ENCODE data around the gene CNPY2.
"Not testable (repeated sequence)": the region's sequence is repeated elsewhere in the genome, so short reads cannot be mapped to it uniquely, and the experiment has no call there.

The CNPY2 gene

GRCh38 chr12:56297400-56297799 is 18.4 kb downstream of the CNPY2 start:
- DNase-seq (no peak), ATAC-seq (replicated peaks) (no peak)
- no peaks in the 10 kb centered on the region for H3K27me3 Mint-ChIP-seq
- H3K4me1 Mint-ChIP-seq = peaks cover 36 to 62% of the 10 kb centered on the region in 2 donors
- H3K36me3 Mint-ChIP-seq = peaks cover 13 to 39% of the 10 kb centered on the region in 2 donors
- H3K4me3 Mint-ChIP-seq = peak overlapping the region; percentile 61 to 96
- H3K9me3 Mint-ChIP-seq = no peaks in the 10 kb centered on the region
- peak overlapping the region; percentile 42 for H3K27ac Mint-ChIP-seq

GRCh38 chr12:56296295-56296694 is 19.5 kb downstream of the CNPY2 start:
- H3K36me3 Mint-ChIP-seq = peaks cover 13 to 32% of the 10 kb centered on the region in 2 donors
- DNase-seq = peak; percentile 35

GRCh38 chr12:56293795-56294194 is 22.0 kb downstream of the CNPY2 start:
- H3K36me3 Mint-ChIP-seq = peaks cover 14 to 36% of the 10 kb centered on the region in 2 donors
- no peak for ATAC-seq (replicated peaks)
- no peak for DNase-seq
- no peak overlapping the region for H3K4me3 Mint-ChIP-seq
- H3K27me3 Mint-ChIP-seq = no peaks in the 10 kb centered on the region
- H3K9me3 Mint-ChIP-seq = no peaks in the 10 kb centered on the region
- H3K27ac Mint-ChIP-seq = no peak overlapping the region
- H3K4me1 Mint-ChIP-seq = peaks cover 21 to 43% of the 10 kb centered on the region in 2 donors

More at GRCh38 chr12:56296295-56296694, 19.5 kb downstream of the CNPY2 start:
- H3K4me1 Mint-ChIP-seq = peaks cover 28 to 55% of the 10 kb centered on the region in 2 donors
- H3K4me3 Mint-ChIP-seq = peak overlapping the region; percentile 18 to 21
- H3K27me3 Mint-ChIP-seq = no peaks in the 10 kb centered on the region
- H3K9me3 Mint-ChIP-seq = no peaks in the 10 kb centered on the region
- ATAC-seq (replicated peaks) = peak; percentile 24 to 37
- H3K27ac Mint-ChIP-seq = peak overlapping the region; percentile 74

GRCh38 chr12:56288705-56289387 is 26.9 kb downstream of the CNPY2 start:
- Mint-ChIP-seq H3K9me3 (no peaks in the 10 kb centered on the region), H3K4me1 (peaks cover 6 to 10% of the 10 kb centered on the region in 2 donors), H3K27ac (no peak overlapping the region), H3K36me3 (peaks cover 13 to 33% of the 10 kb centered on the region in 2 donors), H3K27me3 (no peaks in the 10 kb centered on the region), H3K4me3 (no peak overlapping the region)
- DNase-seq = no peak
- ATAC-seq (replicated peaks) = no peak

- Mint-ChIP-seq H3K4me1 (peaks cover 7 to 10% of the 10 kb centered on the region in 2 donors), H3K4me3 (no peak overlapping the region), H3K36me3 (peaks cover 25 to 54% of the 10 kb centered on the region in 2 donors), H3K27ac (no peak overlapping the region), H3K9me3 (no peaks in the 10 kb centered on the region), H3K27me3 (no peaks in the 10 kb centered on the region)
- ATAC-seq (replicated peaks) = no peak
- no peak for DNase-seq
Measured at GRCh38 chr12:56286044-56286830, 29.6 kb downstream of the CNPY2 start.

GRCh38 chr12:56284263-56284662 is 31.5 kb downstream of the CNPY2 start:
- not testable (repeated sequence) for H3K4me3 Mint-ChIP-seq; DNase-seq; H3K4me1 Mint-ChIP-seq; H3K27ac Mint-ChIP-seq; H3K9me3 Mint-ChIP-seq; H3K27me3 Mint-ChIP-seq; ATAC-seq (replicated peaks)
- H3K36me3 Mint-ChIP-seq = peaks cover 24 to 46% of the 10 kb centered on the region in 2 donors

GRCh38 chr12:56282579-56282978 is 33.2 kb downstream of the CNPY2 start:
- H3K27ac Mint-ChIP-seq = peak overlapping the region; percentile 88
- peaks cover 24 to 49% of the 10 kb centered on the region in 2 donors for H3K36me3 Mint-ChIP-seq
- no peak overlapping the region for H3K4me3 Mint-ChIP-seq
- ATAC-seq (replicated peaks) (no peak), DNase-seq (no peak)
- peaks cover 4 to 8% of the 10 kb centered on the region in 2 donors for H3K4me1 Mint-ChIP-seq
- H3K27me3 Mint-ChIP-seq = no peaks in the 10 kb centered on the region
- no peaks in the 10 kb centered on the region for H3K9me3 Mint-ChIP-seq

- ATAC-seq (replicated peaks) (no peak), DNase-seq (no peak)
- H3K27me3 Mint-ChIP-seq = no peaks in the 10 kb centered on the region
- peaks cover 4 to 8% of the 10 kb centered on the region in 2 donors for H3K4me1 Mint-ChIP-seq
- H3K36me3 Mint-ChIP-seq = peaks cover 22 to 49% of the 10 kb centered on the region in 2 donors
- H3K27ac Mint-ChIP-seq = peak overlapping the region; percentile 88
- H3K4me3 Mint-ChIP-seq = no peak overlapping the region
- H3K9me3 Mint-ChIP-seq = no peaks in the 10 kb centered on the region
Measured at GRCh38 chr12:56282030-56282429, 33.8 kb downstream of the CNPY2 start.

GRCh38 chr12:56280849-56281248 is 34.9 kb downstream of the CNPY2 start:
- ATAC-seq (replicated peaks) = no peak
- no peak for DNase-seq
- Mint-ChIP-seq H3K9me3 (no peaks in the 10 kb centered on the region), H3K27ac (no peak overlapping the region), H3K27me3 (no peaks in the 10 kb centered on the region), H3K4me1 (peaks cover 4 to 6% of the 10 kb centered on the region in 2 donors), H3K4me3 (no peak overlapping the region), H3K36me3 (peaks cover 19 to 44% of the 10 kb centered on the region in 2 donors)

- Mint-ChIP-seq H3K36me3 (peaks cover 22 to 46% of the 10 kb centered on the region in 2 donors), H3K4me1 (peaks cover 4 to 6% of the 10 kb centered on the region in 2 donors)
- no peak for ATAC-seq (replicated peaks)
Measured at GRCh38 chr12:56278905-56279304, 36.9 kb downstream of the CNPY2 start.

GRCh38 chr12:56274299-56274698 is 41.5 kb downstream of the CNPY2 start:
- Mint-ChIP-seq H3K36me3 (peaks cover 23 to 42% of the 10 kb centered on the region in 2 donors), H3K9me3 (no peaks in the 10 kb centered on the region), H3K27me3 (no peaks in the 10 kb centered on the region), H3K27ac (no peak overlapping the region), H3K4me1 (no peaks in the 10 kb centered on the region), H3K4me3 (no peak overlapping the region)
- ATAC-seq (replicated peaks) (no peak), DNase-seq (no peak)

More at GRCh38 chr12:56278905-56279304, 36.9 kb downstream of the CNPY2 start:
- Mint-ChIP-seq H3K4me3 (no peak overlapping the region), H3K27me3 (no peaks in the 10 kb centered on the region), H3K9me3 (no peaks in the 10 kb centered on the region), H3K27ac (no peak overlapping the region)
- DNase-seq = no peak

- not testable (repeated sequence) for H3K27me3 Mint-ChIP-seq; H3K4me3 Mint-ChIP-seq; H3K27ac Mint-ChIP-seq; ATAC-seq (replicated peaks); DNase-seq; H3K9me3 Mint-ChIP-seq
- H3K4me1 Mint-ChIP-seq = peaks cover 8 to 11% of the 10 kb centered on the region in 2 donors
- peaks cover 23 to 41% of the 10 kb centered on the region in 2 donors for H3K36me3 Mint-ChIP-seq
Measured at GRCh38 chr12:56272468-56272867, 43.3 kb downstream of the CNPY2 start.

- H3K27ac Mint-ChIP-seq = peak overlapping the region; percentile 10
- no peak overlapping the region for H3K4me3 Mint-ChIP-seq
- DNase-seq (no peak), ATAC-seq (replicated peaks) (no peak)
- no peaks in the 10 kb centered on the region for H3K9me3 Mint-ChIP-seq
- H3K36me3 Mint-ChIP-seq = peaks cover 22 to 39% of the 10 kb centered on the region in 2 donors
- H3K4me1 Mint-ChIP-seq = peaks cover 15 to 21% of the 10 kb centered on the region in 2 donors
- H3K27me3 Mint-ChIP-seq = no peaks in the 10 kb centered on the region
Measured at GRCh38 chr12:56271031-56271430, 44.8 kb downstream of the CNPY2 start.

GRCh38 chr12:56267443-56268071 is 48.2 kb downstream of the CNPY2 start:
- Mint-ChIP-seq H3K27me3 (no peaks in the 10 kb centered on the region), H3K27ac (peak overlapping the region; percentile 63), H3K4me1 (peaks cover 17 to 21% of the 10 kb centered on the region in 2 donors), H3K9me3 (no peaks in the 10 kb centered on the region), H3K36me3 (peaks cover 9 to 20% of the 10 kb centered on the region in 2 donors), H3K4me3 (peak overlapping the region; percentile 93 to 96)
- ATAC-seq (replicated peaks) = peak; percentile 50 to 51
- no peak for DNase-seq
